D721Med (cell line): Measurements from ENCODE around the gene SLC2A1.

ENCODE experiments used
- DNase-seq: peaks from one replicate; pipeline ENCODE4 v3.0.0; 2011; ENCODE audit warnings: low spot score; ENCODE audit not compliant: insufficient read length
- FAIRE-seq: peaks from 2 replicates; lab custom pipeline; 2011; peaks lifted over from hg19 to GRCh38; lab: Jason Lieb, UNC
- CTCF ChIP-seq: IDR thresholded peaks from 2 replicates; pipeline ENCODE4 v1.5.1; 2012; ENCODE audit warnings: mild to moderate bottlenecking, control low read depth; ENCODE audit not compliant: insufficient read depth; ENCODE audit errors: missing control alignments

Gene SLC2A1

GRCh38 chr1:42957880-42958487, 684 bp downstream of the SLC2A1 start:
- TF ChIP-seq CTCF: no peak
- no peak for FAIRE-seq
- DNase-seq: peak; percentile 79

GRCh38 chr1:42957229-42957879, 1.3 kb downstream of the SLC2A1 start:
- FAIRE-seq: no peak

GRCh38 chr1:42956739-42957138, 1.9 kb downstream of the SLC2A1 start:
- DNase-seq: no peak
- TF ChIP-seq CTCF: no peak
- FAIRE-seq: no peak

More at GRCh38 chr1:42957229-42957879, 1.3 kb downstream of the SLC2A1 start:
- no peak for TF ChIP-seq CTCF
- DNase-seq: no peak

GRCh38 chr1:42955311-42956063, 3.2 kb downstream of the SLC2A1 start:
- DNase-seq (peak; percentile 51), FAIRE-seq (peak; percentile 48)

GRCh38 chr1:42953182-42954180, 5.2 kb downstream of the SLC2A1 start:
- FAIRE-seq (peak; percentile 68), DNase-seq (peak; percentile 78)
- no peak for TF ChIP-seq CTCF

More at GRCh38 chr1:42955311-42956063, 3.2 kb downstream of the SLC2A1 start:
- no peak for TF ChIP-seq CTCF

GRCh38 chr1:42952303-42953001, 6.2 kb downstream of the SLC2A1 start:
- DNase-seq (no peak), FAIRE-seq (no peak)
- TF ChIP-seq CTCF: no peak
